ENCODE data around the gene ACOX3.

DNA sequence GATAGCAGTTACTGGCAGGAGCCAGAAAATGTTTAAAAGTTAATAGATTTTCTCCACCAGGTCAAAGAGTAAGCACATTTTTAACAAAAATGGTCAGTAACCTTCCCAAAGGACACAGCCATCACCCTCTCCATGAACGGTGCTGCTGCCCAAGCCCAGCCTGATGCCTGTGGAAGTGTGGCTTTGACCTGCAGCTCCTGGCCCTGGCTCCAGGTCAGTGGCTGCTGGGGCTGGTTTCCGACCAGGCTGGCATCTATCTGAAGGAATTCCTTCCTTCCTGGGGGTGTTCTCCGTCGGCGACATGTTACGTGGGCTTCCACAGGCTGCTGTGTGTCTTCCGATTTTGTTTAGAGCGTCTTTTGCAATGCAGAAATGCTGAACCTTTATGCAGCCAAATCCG lies 61.7 kb downstream of the ACOX3 start:
- TF ChIP-seq, protein P1, sequence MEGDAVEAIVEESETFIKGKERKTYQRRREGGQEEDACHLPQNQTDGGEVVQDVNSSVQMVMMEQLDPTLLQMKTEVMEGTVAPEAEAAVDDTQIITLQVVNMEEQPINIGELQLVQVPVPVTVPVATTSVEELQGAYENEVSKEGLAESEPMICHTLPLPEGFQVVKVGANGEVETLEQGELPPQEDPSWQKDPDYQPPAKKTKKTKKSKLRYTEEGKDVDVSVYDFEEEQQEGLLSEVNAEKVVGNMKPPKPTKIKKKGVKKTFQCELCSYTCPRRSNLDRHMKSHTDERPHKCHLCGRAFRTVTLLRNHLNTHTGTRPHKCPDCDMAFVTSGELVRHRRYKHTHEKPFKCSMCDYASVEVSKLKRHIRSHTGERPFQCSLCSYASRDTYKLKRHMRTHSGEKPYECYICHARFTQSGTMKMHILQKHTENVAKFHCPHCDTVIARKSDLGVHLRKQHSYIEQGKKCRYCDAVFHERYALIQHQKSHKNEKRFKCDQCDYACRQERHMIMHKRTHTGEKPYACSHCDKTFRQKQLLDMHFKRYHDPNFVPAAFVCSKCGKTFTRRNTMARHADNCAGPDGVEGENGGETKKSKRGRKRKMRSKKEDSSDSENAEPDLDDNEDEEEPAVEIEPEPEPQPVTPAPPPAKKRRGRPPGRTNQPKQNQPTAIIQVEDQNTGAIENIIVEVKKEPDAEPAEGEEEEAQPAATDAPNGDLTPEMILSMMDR (IDR thresholded peaks at IDR 0.05): no peak
- TF ChIP-seq POLR2AphosphoS5 (IDR thresholded peaks at IDR 0.05): no peak
- TF ChIP-seq POLR2A (IDR thresholded peaks at IDR 0.05): no peak
